HEK293T (cell line): Measurements from ENCODE around the gene SRMS.

Experiments
- ARNT ChIP-seq: fragments of 450-650 bp; IDR thresholded peaks from 2 replicates; pipeline ENCODE4 v1.6.1; 2017; ENCODE audit warnings: mild to moderate bottlenecking
- BHLHE40 ChIP-seq: fragments of 450-650 bp; IDR thresholded peaks from 2 replicates; pipeline ENCODE4 v1.6.1; 2016; ENCODE audit warnings: mild to moderate bottlenecking, moderate library complexity, borderline replicate concordance
- CTBP1 ChIP-seq: fragments of 450-650 bp; IDR thresholded peaks from 2 replicates; pipeline ENCODE4 v1.6.1; 2016; ENCODE audit warnings: borderline replicate concordance
- ELF4 ChIP-seq: fragments of 450-650 bp; IDR thresholded peaks from 2 replicates; pipeline ENCODE4 v1.6.1; 2017; ENCODE audit warnings: antibody characterized with exemption
- FOXK2 ChIP-seq: fragments of 450-650 bp; IDR thresholded peaks from 2 replicates; pipeline ENCODE4 v1.6.1; 2016; ENCODE audit warnings: mild to moderate bottlenecking
- FOXM1 ChIP-seq: fragments of 450-650 bp; IDR thresholded peaks from 2 replicates; pipeline ENCODE4 v1.6.1; 2017; ENCODE audit warnings: mild to moderate bottlenecking, borderline replicate concordance
- HDGF ChIP-seq: fragments of 450-650 bp; IDR thresholded peaks from 2 replicates; pipeline ENCODE4 v1.6.1; 2017; ENCODE audit warnings: antibody characterized with exemption, borderline replicate concordance
- LEF1 ChIP-seq: fragments of 450-650 bp; IDR thresholded peaks from 2 replicates; pipeline ENCODE4 v1.6.1; 2017; ENCODE audit warnings: mild to moderate bottlenecking, borderline replicate concordance
- NFRKB ChIP-seq: fragments of 450-650 bp; IDR thresholded peaks from 2 replicates; pipeline ENCODE4 v1.6.1; 2016; ENCODE audit warnings: mild to moderate bottlenecking, moderate library complexity
- SP1 ChIP-seq: fragments of 450-650 bp; IDR thresholded peaks from 2 replicates; pipeline ENCODE4 v1.6.1; 2017
- SUZ12 ChIP-seq: fragments of 450-650 bp; IDR thresholded peaks from 2 replicates; pipeline ENCODE4 v1.6.1; 2016; ENCODE audit warnings: mild to moderate bottlenecking
- TARDBP ChIP-seq: fragments of 450-650 bp; IDR thresholded peaks from 2 replicates; pipeline ENCODE4 v1.6.1; 2016
- TF ChIP-seq, protein P1 (sequence below): fragments of 450-650 bp; IDR thresholded peaks from 2 replicates; pipeline ENCODE4 v1.6.1; 2016

GRCh38 chr20:63520934-63521601 lies 26.5 kb downstream of the SRMS start:
- no peak for TF ChIP-seq BHLHE40
- TF ChIP-seq, protein P1, sequence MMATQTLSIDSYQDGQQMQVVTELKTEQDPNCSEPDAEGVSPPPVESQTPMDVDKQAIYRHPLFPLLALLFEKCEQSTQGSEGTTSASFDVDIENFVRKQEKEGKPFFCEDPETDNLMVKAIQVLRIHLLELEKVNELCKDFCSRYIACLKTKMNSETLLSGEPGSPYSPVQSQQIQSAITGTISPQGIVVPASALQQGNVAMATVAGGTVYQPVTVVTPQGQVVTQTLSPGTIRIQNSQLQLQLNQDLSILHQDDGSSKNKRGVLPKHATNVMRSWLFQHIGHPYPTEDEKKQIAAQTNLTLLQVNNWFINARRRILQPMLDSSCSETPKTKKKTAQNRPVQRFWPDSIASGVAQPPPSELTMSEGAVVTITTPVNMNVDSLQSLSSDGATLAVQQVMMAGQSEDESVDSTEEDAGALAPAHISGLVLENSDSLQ: no peak
- TF ChIP-seq CTBP1: no peak
- TF ChIP-seq FOXM1: no peak
- TF ChIP-seq ELF4: no peak
- no peak for TF ChIP-seq ARNT
- TF ChIP-seq SUZ12: no peak
- no peak for TF ChIP-seq TARDBP
- TF ChIP-seq SP1: no peak
- no peak for TF ChIP-seq NFRKB
- TF ChIP-seq FOXK2: no peak
- no peak for TF ChIP-seq LEF1
- no peak for TF ChIP-seq HDGF
